ENCODE results near the gene SORCS2. TPM values are rescaled to one million over a fixed set of nuclear protein-coding genes. Genes with fewer than 3 reads are reported as not detected.

The SORCS2 gene
- total RNA-seq, 1 experiment from 2014 or later: 0.06 TPM

DNA sequence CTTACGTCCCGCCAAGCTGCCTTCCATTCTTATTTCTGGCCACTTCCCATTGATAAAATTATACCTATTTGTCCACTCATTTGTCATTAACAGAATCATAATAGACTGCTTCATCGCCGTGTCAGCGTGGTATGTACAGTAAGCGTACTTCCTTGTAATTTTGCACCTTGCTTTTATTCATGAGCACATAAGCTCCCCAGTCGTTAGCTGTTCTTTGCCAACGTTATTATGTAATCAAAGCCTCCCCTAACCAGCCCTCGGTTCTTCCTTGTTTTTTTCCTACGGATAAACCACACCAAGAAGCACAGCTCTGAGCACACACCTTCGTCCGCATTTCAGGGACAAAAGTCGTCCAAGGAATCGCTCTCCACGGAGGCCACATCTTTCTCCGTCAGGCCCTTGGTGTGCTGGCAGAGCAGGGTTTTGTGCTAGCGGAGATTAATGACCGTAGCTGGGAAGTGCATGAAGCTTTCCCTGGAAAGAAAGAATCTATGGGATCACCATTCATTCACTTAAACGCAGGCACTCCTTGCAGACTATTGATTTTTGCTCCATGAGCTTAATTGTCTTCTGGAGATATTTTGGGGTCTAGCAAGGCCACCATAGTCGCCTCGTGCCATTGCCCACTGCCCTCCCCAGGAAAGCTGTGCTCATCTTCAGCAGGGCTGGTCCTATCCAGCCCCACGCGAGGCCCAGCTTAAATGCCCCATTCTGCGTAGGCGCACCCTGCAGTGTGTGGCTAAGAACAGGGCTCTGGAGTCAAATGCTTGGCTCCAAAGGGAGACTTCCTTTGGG lies 443.3 kb downstream of the SORCS2 start:
- BruUV-seq (replicated peaks): no TSS peak
- no peak overlapping the region for H3K4me3 ChIP-seq (ENCODE audit: low read depth, low read length, poor library complexity, severe bottlenecking)
- H3K4me1 ChIP-seq (ENCODE audit: insufficient read depth, low read length, poor library complexity, severe bottlenecking): no peaks in the 10 kb centered on the region
- DNase-seq (ENCODE audit: low spot score): no peak
- peaks cover 40% of the 10 kb centered on the region for H3K27me3 ChIP-seq (replicated peaks; ENCODE audit: insufficient read depth, low read depth, low read length, poor library complexity)
- H3K36me3 ChIP-seq (ENCODE audit: insufficient read depth, low read length, poor library complexity, severe bottlenecking): no peaks in the 10 kb centered on the region
- no peak for TF ChIP-seq EZH2 (IDR thresholded peaks at IDR 0.05; ENCODE audit: borderline replicate concordance, low read depth, low read length, poor library complexity, severe bottlenecking)
- TF ChIP-seq, protein P1, sequence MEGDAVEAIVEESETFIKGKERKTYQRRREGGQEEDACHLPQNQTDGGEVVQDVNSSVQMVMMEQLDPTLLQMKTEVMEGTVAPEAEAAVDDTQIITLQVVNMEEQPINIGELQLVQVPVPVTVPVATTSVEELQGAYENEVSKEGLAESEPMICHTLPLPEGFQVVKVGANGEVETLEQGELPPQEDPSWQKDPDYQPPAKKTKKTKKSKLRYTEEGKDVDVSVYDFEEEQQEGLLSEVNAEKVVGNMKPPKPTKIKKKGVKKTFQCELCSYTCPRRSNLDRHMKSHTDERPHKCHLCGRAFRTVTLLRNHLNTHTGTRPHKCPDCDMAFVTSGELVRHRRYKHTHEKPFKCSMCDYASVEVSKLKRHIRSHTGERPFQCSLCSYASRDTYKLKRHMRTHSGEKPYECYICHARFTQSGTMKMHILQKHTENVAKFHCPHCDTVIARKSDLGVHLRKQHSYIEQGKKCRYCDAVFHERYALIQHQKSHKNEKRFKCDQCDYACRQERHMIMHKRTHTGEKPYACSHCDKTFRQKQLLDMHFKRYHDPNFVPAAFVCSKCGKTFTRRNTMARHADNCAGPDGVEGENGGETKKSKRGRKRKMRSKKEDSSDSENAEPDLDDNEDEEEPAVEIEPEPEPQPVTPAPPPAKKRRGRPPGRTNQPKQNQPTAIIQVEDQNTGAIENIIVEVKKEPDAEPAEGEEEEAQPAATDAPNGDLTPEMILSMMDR (conservative IDR thresholded peaks at IDR 0.05; ENCODE audit: low read depth, low read length): no peak
- ChIA-PET CTCF (no interaction called here), POLR2A (ENCODE audit: low non-redundant PET) (no interaction called here)
- no peak overlapping the region for H3K27ac ChIP-seq (ENCODE audit: low read depth, low read length, poor library complexity, severe bottlenecking)
- no peaks in the 10 kb centered on the region for H3K9me3 ChIP-seq (ENCODE audit: low read depth, low read length, poor library complexity, severe bottlenecking)
- intact Hi-C loops (cut with micrococcal nuclease; ENCODE audit: unreplicated experiment): no loop called here

DNA sequence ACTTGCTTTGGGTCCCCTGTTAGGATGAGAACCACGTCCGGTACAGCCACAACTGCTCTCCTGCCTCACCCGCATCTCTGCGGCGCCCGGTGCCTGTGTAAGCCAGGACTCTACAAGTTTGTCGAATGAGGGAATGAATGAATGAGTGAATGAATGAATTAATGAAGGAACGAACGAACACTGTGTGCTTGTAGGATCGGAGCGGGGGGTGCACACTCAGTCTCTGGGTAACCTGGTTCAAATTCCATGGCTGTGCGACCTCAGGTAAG lies 443.8 kb downstream of the SORCS2 start:
- TF ChIP-seq EZH2 (IDR thresholded peaks at IDR 0.05; ENCODE audit: borderline replicate concordance, low read depth, low read length, poor library complexity, severe bottlenecking): no peak
- TF ChIP-seq, protein P1 (conservative IDR thresholded peaks at IDR 0.05; ENCODE audit: low read depth, low read length): no peak
- Histone ChIP-seq H3K27me3 (replicated peaks; ENCODE audit: insufficient read depth, low read depth, low read length, poor library complexity) (peaks cover 35% of the 10 kb centered on the region), H3K9me3 (ENCODE audit: low read depth, low read length, poor library complexity, severe bottlenecking) (no peaks in the 10 kb centered on the region), H3K4me3 (ENCODE audit: low read depth, low read length, poor library complexity, severe bottlenecking) (no peak overlapping the region), H3K27ac (ENCODE audit: low read depth, low read length, poor library complexity, severe bottlenecking) (no peak overlapping the region), H3K36me3 (ENCODE audit: insufficient read depth, low read length, poor library complexity, severe bottlenecking) (no peaks in the 10 kb centered on the region), H3K4me1 (ENCODE audit: insufficient read depth, low read length, poor library complexity, severe bottlenecking) (no peaks in the 10 kb centered on the region)
- CTCF ChIA-PET: no interaction called here
- BruUV-seq (replicated peaks): no TSS peak
- intact Hi-C loops (cut with micrococcal nuclease; ENCODE audit: unreplicated experiment): no loop called here
- DNase-seq (ENCODE audit: low spot score): no peak
- POLR2A ChIA-PET (ENCODE audit: low non-redundant PET): no interaction called here

DNA sequence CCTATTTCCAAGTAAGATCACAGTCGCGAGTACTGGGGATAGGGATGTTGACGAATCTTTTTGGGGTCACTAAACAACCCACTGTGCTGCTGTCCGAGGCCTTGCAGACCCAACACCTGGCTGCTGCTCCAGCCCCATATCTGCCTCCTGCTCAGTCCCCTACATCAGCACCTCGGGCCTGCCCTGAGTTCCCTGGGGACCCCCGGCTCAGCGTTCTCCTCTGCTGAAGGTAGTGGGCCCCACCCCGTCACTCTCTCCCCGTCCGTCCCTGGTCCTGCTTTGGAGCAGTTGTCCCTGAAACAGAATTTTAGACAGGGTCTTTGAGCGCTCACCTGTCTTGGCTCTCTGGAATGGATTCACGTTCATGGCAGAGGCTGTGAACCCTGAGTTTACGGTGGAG lies 444.8 kb downstream of the SORCS2 start:
- H3K27ac ChIP-seq (ENCODE audit: low read depth, low read length, poor library complexity, severe bottlenecking): no peak overlapping the region
- intact Hi-C loops (cut with micrococcal nuclease; ENCODE audit: unreplicated experiment): no loop called here
- H3K27me3 ChIP-seq (replicated peaks; ENCODE audit: insufficient read depth, low read depth, low read length, poor library complexity): peaks cover 25% of the 10 kb centered on the region
- BruUV-seq (replicated peaks): no TSS peak
- no peaks in the 10 kb centered on the region for H3K36me3 ChIP-seq (ENCODE audit: insufficient read depth, low read length, poor library complexity, severe bottlenecking)
- no peak for TF ChIP-seq EZH2 (IDR thresholded peaks at IDR 0.05; ENCODE audit: borderline replicate concordance, low read depth, low read length, poor library complexity, severe bottlenecking)
- TF ChIP-seq, protein P1 (conservative IDR thresholded peaks at IDR 0.05; ENCODE audit: low read depth, low read length): no peak
- POLR2A ChIA-PET (ENCODE audit: low non-redundant PET): no interaction called here
- no peak overlapping the region for H3K4me3 ChIP-seq (ENCODE audit: low read depth, low read length, poor library complexity, severe bottlenecking)
- no peaks in the 10 kb centered on the region for H3K4me1 ChIP-seq (ENCODE audit: insufficient read depth, low read length, poor library complexity, severe bottlenecking)
- no peak for DNase-seq (ENCODE audit: low spot score)
- H3K9me3 ChIP-seq (ENCODE audit: low read depth, low read length, poor library complexity, severe bottlenecking): no peaks in the 10 kb centered on the region
- CTCF ChIA-PET: no interaction called here

Data from A673 (cell line).